HK-2 (cell line): ENCODE measurements around the gene TMEM238.
A peak's percentile ranks its signal among the peaks of the same experiment; 100 is the strongest.
"Not testable (repeated sequence)": the region's sequence is repeated elsewhere in the genome, so short reads cannot be mapped to it uniquely, and the experiment has no call there.

Experiments used
- DNase-seq: peaks from one replicate; pipeline ENCODE4 v3.0.0-alpha.2; 2018; ENCODE audit not compliant: unreplicated experiment

The TMEM238 gene, protein sequence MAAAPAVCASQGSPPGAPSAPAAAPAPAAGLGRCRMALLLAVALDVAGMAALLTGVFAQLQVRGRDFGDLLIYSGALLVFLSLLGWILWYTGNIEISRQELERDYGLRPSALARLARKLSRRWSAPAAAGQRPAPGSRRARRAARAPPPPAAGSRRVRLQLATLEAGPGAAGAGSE

DNA sequence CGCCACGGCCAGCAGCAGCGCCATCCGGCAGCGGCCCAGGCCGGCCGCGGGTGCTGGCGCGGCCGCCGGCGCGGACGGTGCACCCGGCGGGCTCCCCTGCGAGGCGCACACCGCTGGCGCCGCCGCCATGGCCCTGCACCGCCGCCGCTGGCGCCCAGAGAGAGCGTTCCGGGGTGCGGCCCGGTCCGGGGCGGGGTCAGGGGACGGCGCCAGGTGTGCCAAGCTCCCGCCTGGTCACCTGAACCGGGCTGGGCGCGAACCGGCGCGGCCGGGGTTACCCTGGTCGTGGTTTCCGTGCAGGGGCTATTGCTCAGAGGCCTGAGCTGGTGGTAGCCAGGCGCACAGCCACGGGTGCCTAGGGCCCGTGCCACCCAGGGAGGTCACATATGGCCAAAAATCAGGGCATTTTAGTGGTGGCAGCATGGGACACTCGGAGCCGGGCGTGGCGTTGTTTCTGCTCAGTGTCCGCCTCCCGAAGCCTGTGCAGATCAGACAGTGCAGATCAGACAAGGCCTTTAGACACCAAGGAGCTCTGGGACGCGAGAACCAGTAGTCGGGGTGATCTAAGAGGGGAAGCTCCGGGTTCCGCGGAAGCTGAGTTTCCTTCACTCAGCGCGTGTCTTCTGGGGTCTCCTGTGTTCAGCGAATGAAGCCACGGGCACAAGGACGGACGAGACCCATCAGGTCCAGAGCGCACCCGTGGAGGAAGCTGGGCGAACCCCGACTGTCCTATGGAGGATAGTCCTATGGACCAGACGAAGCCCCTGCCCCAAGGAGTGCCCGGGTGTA, at the start of gene TMEM238:
Gene TMEM238 (minus strand): TSS at position 162 of the 789 bp plus-strand sequence. CDS start 33 bp downstream, at position 129.
- peak; percentile 58 for DNase-seq

DNA sequence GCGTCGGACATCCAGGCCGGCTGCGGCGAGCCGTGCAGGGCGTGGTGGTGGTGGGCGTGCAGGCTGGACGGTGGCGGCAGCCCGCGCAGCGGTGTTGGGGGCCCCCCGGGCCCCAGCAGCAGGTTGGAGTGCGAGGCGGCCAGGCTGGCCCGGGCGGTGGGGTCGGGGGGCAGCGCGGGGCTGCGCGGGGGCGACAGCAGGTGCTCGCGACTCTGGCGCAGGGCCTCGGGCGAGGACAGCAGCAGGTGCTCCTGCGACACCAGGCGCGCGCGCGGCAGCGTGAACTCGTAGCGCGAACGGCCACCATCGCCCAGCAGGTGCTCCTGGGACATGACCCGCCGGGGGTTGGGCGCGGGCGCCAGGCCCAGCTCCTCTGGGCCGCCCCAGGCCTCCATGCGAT, 49.2 kb upstream of the TMEM238 start:
- DNase-seq: no peak

DNA sequence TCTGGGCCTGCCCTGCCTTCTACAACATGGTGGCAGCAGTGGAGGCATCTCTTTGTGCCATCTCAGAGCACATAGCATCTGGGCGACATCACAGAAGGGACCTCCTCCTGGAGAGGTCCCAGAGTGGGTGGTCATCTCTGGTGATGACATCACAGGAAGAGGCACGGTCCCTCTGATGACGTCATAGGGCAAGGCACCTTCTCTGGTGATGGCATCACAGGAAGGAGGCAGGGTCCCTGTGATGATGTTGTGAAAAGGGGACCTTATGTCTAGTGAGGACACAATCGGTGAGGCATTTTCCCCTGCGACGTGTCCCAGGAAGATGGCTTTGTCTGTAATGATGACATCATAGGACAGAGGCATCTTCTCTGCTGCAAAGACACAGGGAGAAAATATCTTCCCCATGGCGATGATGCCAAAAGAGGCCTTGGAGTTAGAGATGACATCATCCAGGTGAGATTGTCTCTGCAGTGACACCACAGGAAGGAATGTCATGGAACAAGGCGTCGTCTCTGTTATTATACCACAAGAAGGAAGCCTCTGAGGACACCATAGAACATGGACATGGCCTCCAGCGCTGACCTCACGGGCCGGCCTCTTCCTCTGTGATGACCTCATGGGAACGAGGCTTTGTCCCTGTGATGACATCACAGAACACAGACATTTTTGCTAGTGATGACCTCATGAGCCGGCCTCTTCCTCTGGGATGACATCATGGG, 48.3 kb upstream of the TMEM238 start:
- DNase-seq: no peak

DNA sequence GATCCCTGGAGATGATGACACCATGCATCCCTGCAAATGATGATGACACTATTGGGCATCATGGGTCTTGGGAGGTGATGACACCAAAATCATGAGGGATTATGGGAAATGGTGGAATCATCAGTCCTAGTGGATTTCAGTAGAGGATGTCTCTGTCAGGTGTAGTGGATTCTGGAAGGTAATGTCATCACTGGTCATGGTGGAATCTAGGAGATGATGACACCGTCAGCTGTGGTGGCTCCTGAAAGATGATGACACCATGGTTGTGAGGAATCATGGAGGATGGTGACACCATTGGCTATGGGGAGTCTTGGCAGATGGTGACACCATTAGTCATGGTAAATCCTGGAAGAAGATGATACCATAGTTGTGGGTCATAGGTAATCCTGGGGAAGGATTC, 47.1 kb upstream of the TMEM238 start:
- no peak for DNase-seq

DNA sequence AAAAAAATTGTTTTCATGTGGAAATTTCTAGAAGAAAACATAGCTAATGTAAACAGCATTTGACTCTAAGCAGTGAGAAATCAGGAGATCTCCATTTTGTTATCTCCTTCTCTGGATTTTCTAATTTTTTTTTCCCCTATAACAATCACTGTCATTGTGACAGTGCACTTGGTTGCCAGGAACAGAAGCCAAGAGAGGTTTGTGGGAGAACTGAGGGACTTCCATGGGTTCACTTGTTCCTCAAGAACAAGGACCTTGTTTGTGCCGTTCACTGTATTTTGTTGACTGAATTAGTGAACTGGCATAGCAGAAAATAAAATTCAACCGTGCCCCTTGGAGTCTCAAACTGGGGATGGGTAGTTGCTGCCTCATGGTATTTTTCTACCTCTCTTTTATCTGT, 42.0 kb upstream of the TMEM238 start:
- no peak for DNase-seq

DNA sequence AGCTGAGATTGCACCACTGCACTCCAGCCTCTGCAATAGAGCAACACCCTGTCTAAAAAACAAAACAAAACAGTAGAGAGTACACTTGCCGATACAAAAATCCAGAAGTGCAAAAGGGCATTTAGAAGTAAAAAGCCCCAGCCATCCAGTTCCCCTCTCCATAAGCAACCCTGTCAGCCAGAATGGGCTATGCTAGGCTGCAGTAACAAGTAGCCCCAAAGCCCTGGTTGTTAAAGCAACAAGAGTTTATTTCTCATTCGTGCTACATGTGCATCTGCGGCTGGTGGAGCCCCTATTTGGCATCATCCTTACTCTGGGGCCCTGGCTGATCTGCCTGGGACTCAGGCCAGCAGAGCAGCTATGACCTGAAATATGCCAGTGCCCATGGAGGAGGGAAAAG, 40.4 kb upstream of the TMEM238 start:
- no peak for DNase-seq

GRCh38 chr19:55423225-55424005, 39.3 kb upstream of the TMEM238 start:
- DNase-seq: no peak

DNA sequence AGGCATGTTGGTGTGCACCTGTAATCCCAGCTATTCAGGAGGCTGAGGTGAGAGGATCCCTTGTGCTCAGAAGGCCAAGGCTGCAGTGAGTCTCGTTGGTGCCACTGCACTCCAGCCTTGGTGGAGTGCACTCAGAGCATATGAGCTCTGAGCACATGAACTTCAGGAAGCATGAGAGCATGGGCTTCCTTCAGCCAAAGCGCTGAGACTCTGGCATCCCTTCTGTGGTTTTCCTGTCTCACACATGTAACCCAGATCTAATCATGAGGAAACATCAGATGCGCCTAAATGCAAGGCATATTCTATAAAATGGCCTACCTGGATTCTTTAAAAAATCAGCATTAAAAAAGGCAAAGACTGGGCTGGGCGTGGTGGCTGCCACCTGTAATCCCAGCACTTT, 37.2 kb upstream of the TMEM238 start:
- not testable (repeated sequence) for DNase-seq

- no peak for DNase-seq
These were observed 35.6 kb upstream of the TMEM238 start for GRCh38 chr19:55419624-55420236.

DNA sequence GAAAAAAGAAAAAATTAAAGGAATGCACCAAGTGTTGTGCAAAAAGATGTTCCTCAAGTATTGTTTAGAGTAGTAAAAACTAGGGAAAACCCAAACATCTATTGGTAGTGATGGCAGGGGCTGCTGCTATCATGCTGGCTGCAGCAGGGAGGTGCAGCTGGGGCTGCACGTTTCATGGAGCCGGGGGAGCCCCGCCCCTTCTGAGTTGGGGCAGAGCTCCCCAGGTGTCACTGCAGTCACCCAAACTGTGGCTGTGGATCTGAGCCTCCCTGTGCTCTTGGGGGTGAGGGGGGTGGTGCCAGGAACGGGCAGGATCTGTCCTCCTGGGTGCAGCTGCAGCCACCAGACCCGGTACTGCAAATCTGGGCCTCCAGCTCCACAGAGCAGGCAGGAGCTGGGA, 35.0 kb upstream of the TMEM238 start:
- no peak for DNase-seq

DNA sequence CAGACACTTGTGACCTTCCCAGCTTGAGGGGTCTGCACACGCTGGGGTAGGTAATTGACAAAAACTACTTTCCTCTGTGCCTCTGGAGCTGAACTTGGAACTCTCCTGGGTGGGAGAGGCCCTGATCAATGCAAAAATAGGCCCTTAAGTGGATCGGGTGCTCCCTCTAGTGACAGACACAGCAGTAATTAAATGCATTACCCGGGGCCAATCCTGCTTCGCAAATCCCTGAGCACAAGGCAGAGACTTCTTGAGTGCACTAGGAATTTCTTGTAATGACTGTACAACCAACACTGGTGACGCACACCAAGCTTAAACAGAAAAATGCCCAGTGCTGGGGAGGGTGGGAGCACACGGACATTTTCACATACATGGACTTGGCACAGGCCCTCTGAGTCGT, 34.1 kb upstream of the TMEM238 start:
- DNase-seq: peak; percentile 75

GRCh38 chr19:55410168-55410567, 26.1 kb upstream of the TMEM238 start:
- no peak for DNase-seq

- not testable (repeated sequence) for DNase-seq
These were observed 25.1 kb upstream of the TMEM238 start for GRCh38 chr19:55409179-55409578.

GRCh38 chr19:55408533-55408872, 24.4 kb upstream of the TMEM238 start:
- DNase-seq: no peak

DNA sequence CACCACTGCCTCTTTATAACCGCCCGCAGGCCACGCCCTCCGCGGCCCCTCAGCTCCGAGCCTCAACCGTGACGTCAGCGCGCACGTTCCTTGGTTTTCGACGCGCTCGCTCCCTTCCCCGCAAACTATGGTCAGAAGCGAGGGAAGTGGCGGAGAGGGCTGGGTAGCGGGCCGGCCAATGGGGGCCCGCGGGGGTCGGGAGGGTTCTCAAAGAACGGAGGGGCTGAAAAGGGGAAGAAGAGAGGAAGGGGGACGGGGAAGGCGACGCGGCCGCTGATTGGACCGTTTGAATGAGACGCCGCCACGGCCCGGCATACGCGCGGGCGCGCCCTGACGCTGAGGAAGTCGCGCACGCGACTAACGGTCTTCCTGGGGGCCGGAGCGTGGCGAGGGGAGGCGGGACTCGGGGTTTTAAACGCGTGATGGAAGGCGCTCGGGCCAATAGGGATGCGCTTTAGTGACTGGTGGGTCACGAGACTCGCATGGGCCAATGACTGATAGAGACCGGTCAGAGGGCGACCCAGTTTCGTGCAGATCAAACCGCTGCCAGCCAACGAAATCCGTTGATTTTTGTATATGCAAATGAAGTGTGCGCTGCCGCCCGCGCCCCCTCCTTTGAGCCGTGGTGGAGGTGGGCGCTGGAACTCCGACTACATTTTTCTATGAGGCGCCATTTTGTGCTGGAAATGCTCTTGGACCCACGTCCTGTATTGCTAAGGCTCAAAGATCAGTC, 23.9 kb upstream of the TMEM238 start:
- DNase-seq: peak; percentile 99

DNA sequence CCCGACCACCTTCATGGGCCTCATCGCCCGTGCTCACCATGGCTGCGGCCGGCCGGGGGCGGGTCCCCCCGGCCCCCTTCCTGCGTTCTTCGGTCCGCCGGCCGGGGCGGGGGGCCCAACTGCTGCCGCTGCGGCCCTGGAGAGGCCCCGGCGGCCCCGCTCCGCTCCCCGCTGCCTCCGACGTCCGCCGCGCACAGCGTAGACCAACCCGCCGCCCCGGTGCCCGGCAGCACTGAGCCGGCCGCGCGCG, 23.4 kb upstream of the TMEM238 start, which contains the start of gene UBE2S:
Gene UBE2S (minus strand): TSS at position 239 of the 250 bp plus-strand sequence. CDS start 199 bp downstream, at position 40.
- DNase-seq: not testable (repeated sequence)

DNA sequence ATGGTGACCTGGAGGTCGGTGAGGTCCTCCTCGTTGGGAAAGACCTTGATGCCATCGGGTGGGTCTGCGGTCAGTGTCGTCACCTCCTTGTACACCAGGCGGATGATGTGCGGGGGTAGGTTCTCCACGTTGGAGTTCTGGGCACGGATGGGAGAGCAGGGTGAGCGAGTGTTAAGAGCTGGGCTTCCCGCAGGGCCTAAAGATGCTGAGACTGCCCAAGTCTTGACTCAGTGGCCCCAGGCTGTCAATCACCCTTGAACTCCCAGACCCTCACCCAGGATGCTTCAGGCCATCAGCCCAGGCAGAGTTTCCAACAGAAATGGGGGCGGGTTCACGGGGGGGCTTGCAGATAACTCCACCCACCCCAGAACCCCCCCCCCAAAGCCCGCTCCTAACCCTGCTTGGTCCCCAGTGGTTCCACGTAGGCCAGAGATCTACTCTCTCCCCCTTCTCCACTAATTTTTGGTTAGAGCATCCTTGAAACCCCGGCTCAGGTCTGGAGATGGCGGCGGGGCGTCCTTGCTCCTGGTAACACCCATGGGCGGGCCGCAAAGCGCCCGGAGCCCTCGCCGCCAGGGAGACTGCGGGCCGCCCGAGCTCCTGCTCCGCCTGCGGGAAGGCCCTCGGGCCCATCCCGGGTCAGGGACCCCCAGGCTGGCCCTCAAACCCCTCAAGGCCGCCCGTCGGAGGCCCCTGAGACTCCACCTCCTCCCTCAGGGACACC, 22.9 kb upstream of the TMEM238 start:
- DNase-seq: peak; percentile 42

DNA sequence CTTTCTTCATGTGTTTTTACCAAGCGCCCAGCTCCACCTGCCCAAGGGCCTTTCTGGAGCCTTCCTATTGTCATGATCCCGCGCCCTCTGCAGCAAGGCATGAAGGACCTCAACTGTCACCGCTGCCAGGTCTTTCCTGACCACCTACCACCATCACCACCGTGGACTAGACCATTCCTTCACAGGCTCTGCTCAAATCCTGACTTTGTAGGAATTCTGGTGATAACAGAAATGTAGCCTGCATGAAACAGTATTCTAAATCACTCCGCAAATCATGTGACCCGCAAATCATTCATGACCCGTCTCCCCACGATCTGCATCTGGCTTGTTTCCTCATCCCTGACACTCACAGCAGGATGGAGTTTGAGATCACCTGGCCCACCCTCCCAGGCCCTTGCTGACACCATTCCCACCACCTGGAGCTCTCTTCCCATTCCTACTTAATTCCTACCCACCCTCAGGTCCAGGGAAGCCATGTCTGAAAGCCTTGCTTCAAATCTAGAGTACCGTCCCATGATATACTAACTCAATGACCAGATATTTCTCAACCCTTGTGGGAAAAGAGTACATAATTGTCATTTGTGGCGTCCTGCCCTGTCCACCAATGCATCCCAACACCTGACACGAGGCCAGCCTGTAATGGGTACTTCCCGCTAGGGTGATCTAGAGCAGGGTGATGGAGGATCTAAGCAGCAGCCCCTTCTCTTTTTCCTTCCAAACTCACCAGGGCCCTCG, 22.2 kb upstream of the TMEM238 start:
- DNase-seq: no peak

GRCh38 chr19:55405638-55406037, 21.5 kb upstream of the TMEM238 start:
- DNase-seq: no peak

GRCh38 chr19:55402509-55402908, 18.4 kb upstream of the TMEM238 start:
- DNase-seq: no peak
